Body of pancreas (tissue), 4 donors: Measurements from ENCODE around the gene TRUB2.

ENCODE experiments used
- POLR2A ChIP-seq, 3 donors: fragments of 450-650 bp; IDR thresholded peaks; one replicate each; pipeline ENCODE4 v1.6.1; 2016; ENCODE audit warnings: antibody characterized with exemption in 3 of 3, mild to moderate bottlenecking in 2 of 3
- TF ChIP-seq, protein P1 (sequence below), 7 experiments: fragments of 450-650 bp in 4 of 7; fragments of 200-600 bp in 3 of 7; sonication (generic) in 3 of 7; IDR thresholded peaks; one replicate each; pipeline ENCODE4 v1.5.1; 2016 to 2019; ENCODE audit warnings: antibody characterized with exemption in 7 of 7

DNA sequence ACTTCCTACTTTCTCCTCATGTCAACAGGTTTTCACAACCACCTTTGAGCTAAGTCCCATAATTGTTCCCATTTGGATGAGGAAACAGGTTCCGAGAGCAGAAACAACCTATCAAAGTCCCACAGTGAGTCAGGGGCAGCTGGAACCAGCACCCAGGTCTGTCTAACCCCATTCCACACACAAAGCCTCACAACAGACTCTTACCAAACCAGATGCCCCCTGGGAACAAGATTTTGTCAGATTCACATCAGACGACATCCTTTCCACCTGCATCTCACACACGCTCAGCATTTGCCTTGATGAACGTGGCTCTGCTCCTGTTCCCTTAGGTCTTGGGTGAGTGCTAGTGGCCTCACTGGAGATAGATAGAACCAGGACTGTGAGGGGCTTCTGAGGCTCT is 29.2 kb downstream of the TRUB2 start:
- TF ChIP-seq, protein P1, sequence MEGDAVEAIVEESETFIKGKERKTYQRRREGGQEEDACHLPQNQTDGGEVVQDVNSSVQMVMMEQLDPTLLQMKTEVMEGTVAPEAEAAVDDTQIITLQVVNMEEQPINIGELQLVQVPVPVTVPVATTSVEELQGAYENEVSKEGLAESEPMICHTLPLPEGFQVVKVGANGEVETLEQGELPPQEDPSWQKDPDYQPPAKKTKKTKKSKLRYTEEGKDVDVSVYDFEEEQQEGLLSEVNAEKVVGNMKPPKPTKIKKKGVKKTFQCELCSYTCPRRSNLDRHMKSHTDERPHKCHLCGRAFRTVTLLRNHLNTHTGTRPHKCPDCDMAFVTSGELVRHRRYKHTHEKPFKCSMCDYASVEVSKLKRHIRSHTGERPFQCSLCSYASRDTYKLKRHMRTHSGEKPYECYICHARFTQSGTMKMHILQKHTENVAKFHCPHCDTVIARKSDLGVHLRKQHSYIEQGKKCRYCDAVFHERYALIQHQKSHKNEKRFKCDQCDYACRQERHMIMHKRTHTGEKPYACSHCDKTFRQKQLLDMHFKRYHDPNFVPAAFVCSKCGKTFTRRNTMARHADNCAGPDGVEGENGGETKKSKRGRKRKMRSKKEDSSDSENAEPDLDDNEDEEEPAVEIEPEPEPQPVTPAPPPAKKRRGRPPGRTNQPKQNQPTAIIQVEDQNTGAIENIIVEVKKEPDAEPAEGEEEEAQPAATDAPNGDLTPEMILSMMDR (IDR thresholded peaks at IDR 0.05): no peak
- no peak for TF ChIP-seq POLR2A (IDR thresholded peaks at IDR 0.05)
